Neural progenitor cell (in vitro differentiated cells): Measurements from ENCODE around the gene MATN4.

Experiments
- EZH2 ChIP-seq: fragments of 200-600 bp; sonication (generic); IDR thresholded peaks from 2 replicates; pipeline ENCODE4 v1.6.1; 2017; ENCODE audit warnings: antibody characterized with exemption, mild to moderate bottlenecking, moderate library complexity
- EZH2phosphoT487 ChIP-seq: fragments of 200-600 bp; sonication (generic); IDR thresholded peaks from 2 replicates; pipeline ENCODE4 v1.6.1; 2017; ENCODE audit warnings: antibody characterized with exemption
- TF ChIP-seq, protein P1 (sequence below): fragments of 200-600 bp; sonication (generic); IDR thresholded peaks from 2 replicates; pipeline ENCODE4 v1.5.1; 2017; ENCODE audit warnings: antibody characterized with exemption, mild to moderate bottlenecking

DNA sequence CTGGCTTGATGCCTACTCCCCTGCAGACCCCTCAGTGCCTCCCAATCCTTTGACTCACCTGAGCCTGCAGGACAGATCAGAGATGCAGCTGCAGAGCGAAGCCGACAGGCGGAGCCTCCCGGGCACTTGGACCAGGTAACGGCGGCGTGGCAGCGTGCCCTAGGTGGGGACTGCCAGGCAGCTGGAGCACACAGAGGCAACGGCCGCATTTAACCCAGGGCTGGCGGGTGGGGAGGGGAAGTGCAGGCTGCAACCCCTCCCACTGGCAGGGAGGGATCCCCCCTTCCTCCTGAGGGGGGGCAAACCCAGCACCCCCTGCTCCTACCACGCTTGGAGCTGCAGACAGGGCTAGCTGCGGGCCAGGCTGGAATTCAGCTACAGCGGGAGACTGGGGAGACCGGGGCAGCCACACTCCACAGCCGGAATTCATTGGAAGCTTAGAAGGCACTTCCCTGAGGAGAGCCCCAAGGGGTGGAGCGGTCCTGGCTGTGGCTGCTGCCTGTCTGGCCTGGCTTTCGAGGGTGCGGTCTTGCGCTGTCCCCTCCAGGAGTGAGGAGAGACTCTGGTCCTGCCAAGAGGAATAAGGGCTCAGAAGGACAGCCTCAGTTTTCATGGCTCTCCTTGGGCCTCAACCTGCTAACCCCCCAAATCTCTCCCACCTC, at the start of gene MATN4:
- TF ChIP-seq EZH2phosphoT487: no peak
- TF ChIP-seq EZH2: no peak
- TF ChIP-seq, protein P1, sequence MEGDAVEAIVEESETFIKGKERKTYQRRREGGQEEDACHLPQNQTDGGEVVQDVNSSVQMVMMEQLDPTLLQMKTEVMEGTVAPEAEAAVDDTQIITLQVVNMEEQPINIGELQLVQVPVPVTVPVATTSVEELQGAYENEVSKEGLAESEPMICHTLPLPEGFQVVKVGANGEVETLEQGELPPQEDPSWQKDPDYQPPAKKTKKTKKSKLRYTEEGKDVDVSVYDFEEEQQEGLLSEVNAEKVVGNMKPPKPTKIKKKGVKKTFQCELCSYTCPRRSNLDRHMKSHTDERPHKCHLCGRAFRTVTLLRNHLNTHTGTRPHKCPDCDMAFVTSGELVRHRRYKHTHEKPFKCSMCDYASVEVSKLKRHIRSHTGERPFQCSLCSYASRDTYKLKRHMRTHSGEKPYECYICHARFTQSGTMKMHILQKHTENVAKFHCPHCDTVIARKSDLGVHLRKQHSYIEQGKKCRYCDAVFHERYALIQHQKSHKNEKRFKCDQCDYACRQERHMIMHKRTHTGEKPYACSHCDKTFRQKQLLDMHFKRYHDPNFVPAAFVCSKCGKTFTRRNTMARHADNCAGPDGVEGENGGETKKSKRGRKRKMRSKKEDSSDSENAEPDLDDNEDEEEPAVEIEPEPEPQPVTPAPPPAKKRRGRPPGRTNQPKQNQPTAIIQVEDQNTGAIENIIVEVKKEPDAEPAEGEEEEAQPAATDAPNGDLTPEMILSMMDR: no peak
